K562 (cell line): Measurements from ENCODE around the gene ZNF513. TPM values are rescaled to one million over a fixed set of nuclear protein-coding genes. Genes with fewer than 3 reads are reported as not detected.
A peak's percentile ranks its signal among the peaks of the same experiment; 100 is the strongest.

Source experiments
- ATAC-seq: fragments of 200-7000 bp; cut with Tn5 transposase; 3 replicates; pipeline ENCODE4 v1.9.1; 2020; ENCODE audit warnings: moderate library complexity
- Bru-seq: library from RNA; stranded (reverse); fragments of 400-500 nt; gene quantifications from one replicate; lab custom pipeline; 2021; lab: Mats Ljungman, UMichigan
- BruChase-seq, 2 experiments: library from RNA; stranded (reverse); fragments of 400-500 nt; gene quantifications; one replicate each; lab custom pipeline; 2021; lab: Mats Ljungman, UMichigan
- BruUV-seq: library from RNA; stranded (reverse); fragments of 400-500 nt; replicated peaks from 2 replicates; lab custom pipeline; 2021; lab: Mats Ljungman, UMichigan
- CTCF ChIA-PET: fragments of 300-600 bp; formaldehyde crosslinking; extraction: SDS; loops from one replicate; lab custom pipeline; 2021; ENCODE audit warnings: low intra/inter-chr PET ratio; lab: Yijun Ruan, JAX
- POLR2A ChIA-PET: fragments of 300-600, 350-650 bp; sonication (Branson Sonifier 250); formaldehyde crosslinking; extraction: SDS; loops from one replicate; lab custom pipeline; 2021; ENCODE audit warnings: antibody characterized with exemption, inconsistent platforms; lab: Yijun Ruan, JAX
- DNase-seq, 4 experiments: peaks; one replicate each; pipeline versions ENCODE4 v3.0.0 to v3.0.0-alpha.2; 2011 to 2018; ENCODE audit warnings: low spot score in 3 of 4, mixed read lengths in 3 of 4; ENCODE audit errors: extremely low read depth in 1 of 4
- FAIRE-seq: peaks from 2 replicates; lab custom pipeline; 2011; peaks lifted over from hg19 to GRCh38; lab: Jason Lieb, UNC
- H2AFZ ChIP-seq: 2 replicates; pipeline ENCODE4 v1.6.0; 2011; ENCODE audit warnings: low read depth, low read length, control low read depth, inconsistent platforms
- H3K27ac ChIP-seq: fragments of 200-600 bp; 3 replicates; pipeline ENCODE4 v1.8.0; 2011; ENCODE audit warnings: low read depth, mild to moderate bottlenecking, control low read depth, inconsistent platforms, low read length, moderate library complexity, mixed read lengths; ENCODE audit errors: extremely low read depth
- H3K27me3 ChIP-seq, 2 experiments: fragments of 300-600 bp in 1 of 2; 2 replicates in 1 of 2; 3 replicates in 1 of 2; pipeline versions ENCODE4 v1.6.0 to v1.8.0; 2011; ENCODE audit warnings: inconsistent platforms in 2 of 2, low read length in 2 of 2, mild to moderate bottlenecking in 1 of 2, mixed read lengths in 1 of 2, moderate library complexity in 1 of 2; ENCODE audit not compliant: control insufficient read depth in 2 of 2, insufficient read depth in 2 of 2
- H3K36me3 ChIP-seq: fragments of 300-600 bp; 3 replicates; pipeline ENCODE4 v1.8.0; 2011; ENCODE audit warnings: mild to moderate bottlenecking, low read length, inconsistent platforms; ENCODE audit not compliant: control insufficient read depth, insufficient read depth
- H3K4me1 ChIP-seq, 2 experiments: fragments of 200-600 bp in 1 of 2; replicated peaks in 1 of 2; 2 replicates in 1 of 2; 3 replicates in 1 of 2; pipeline versions ENCODE4 v1.5.1 to v1.8.0; 2011; ENCODE audit warnings: inconsistent platforms in 2 of 2, low read length in 2 of 2, mild to moderate bottlenecking in 1 of 2, mixed read lengths in 1 of 2, moderate library complexity in 1 of 2; ENCODE audit not compliant: control insufficient read depth in 2 of 2, insufficient read depth in 2 of 2
- H3K4me2 ChIP-seq: 2 replicates; pipeline ENCODE4 v1.6.1; 2011; ENCODE audit warnings: low read length, control low read depth, inconsistent platforms, mixed read lengths; ENCODE audit not compliant: insufficient read depth
- H3K4me3 ChIP-seq: fragments of 200-600 bp; sonication (generic), shearing (Covaris generic); 2 replicates; pipeline ENCODE4 v1.5.1; 2016; ENCODE audit warnings: control low read depth, inconsistent platforms
- H3K79me2 ChIP-seq: fragments of 200-600 bp; 3 replicates; pipeline ENCODE4 v1.8.0; 2011; ENCODE audit warnings: low read length, inconsistent platforms; ENCODE audit not compliant: control insufficient read depth, insufficient read depth
- H3K9ac ChIP-seq, 2 experiments: 2 replicates each; pipeline versions ENCODE4 v1.6.0 to v1.6.1; 2011; ENCODE audit warnings: low read depth in 2 of 2, low read length in 2 of 2, control low read depth in 1 of 2, inconsistent platforms in 1 of 2, mild to moderate bottlenecking in 1 of 2, mixed read lengths in 1 of 2; ENCODE audit not compliant: insufficient read depth in 1 of 2
- H3K9me1 ChIP-seq: one replicate; pipeline ENCODE4 v1.6.0; 2011; ENCODE audit warnings: inconsistent platforms, mild to moderate bottlenecking, low read length, moderate library complexity; ENCODE audit not compliant: control insufficient read depth, insufficient read depth
- H3K9me3 ChIP-seq: replicated peaks from 2 replicates; pipeline ENCODE4 v1.5.1; 2011; ENCODE audit warnings: low read depth, low read length, inconsistent platforms; ENCODE audit not compliant: control insufficient read depth, insufficient read depth
- H4K20me1 ChIP-seq: replicated peaks from 2 replicates; pipeline ENCODE4 v1.6.1; 2011; ENCODE audit warnings: low read length, inconsistent platforms, mixed read lengths; ENCODE audit not compliant: control insufficient read depth, insufficient read depth
- ATF4 ChIP-seq: fragments of 450-650 bp; formaldehyde crosslinking; IDR thresholded peaks from 2 replicates; pipeline ENCODE4 v1.4.0; 2022; ENCODE audit warnings: mild to moderate bottlenecking, moderate library complexity
- CUX1 ChIP-seq: fragments of 200-800 bp; sonication (Bioruptor generic); IDR thresholded peaks from 2 replicates; pipeline ENCODE4 v1.6.1; 2016; ENCODE audit warnings: missing genetic modification characterization, missing compliant biosample characterization
- EGR1 ChIP-seq: fragments of 450-650 bp; conservative IDR thresholded peaks from 2 replicates; pipeline ENCODE4 v1.6.1; 2017; ENCODE audit warnings: mild to moderate bottlenecking
- LARP7 ChIP-seq: fragments of 450-650 bp; IDR thresholded peaks from 2 replicates; pipeline ENCODE4 v1.6.1; 2016
- MEF2A ChIP-seq: IDR thresholded peaks from 2 replicates; pipeline ENCODE4 v1.6.1; 2011; ENCODE audit warnings: low read depth, mild to moderate bottlenecking, low read length, moderate library complexity; ENCODE audit not compliant: control insufficient read depth
- NR4A1 ChIP-seq, 2 experiments: fragments of 250-450 bp in 1 of 2; fragments of 450-650 bp in 1 of 2; sonication (Bioruptor Pico) in 1 of 2; IDR thresholded peaks; 2 replicates each; pipeline versions ENCODE4 v1.4.0 to v1.6.1; 2016 to 2020; ENCODE audit warnings: mild to moderate bottlenecking in 2 of 2, missing compliant biosample characterization in 1 of 2, missing genetic modification characterization in 1 of 2, moderate library complexity in 1 of 2
- TCFL5 ChIP-seq: fragments of 250-450 bp; sonication (Bioruptor Pico); conservative IDR thresholded peaks from 2 replicates; pipeline ENCODE4 v1.6.1; 2021; ENCODE audit warnings: mild to moderate bottlenecking, moderate library complexity, matching md5 sums
- WGBS: fragments of 100-300 bp; shearing (Covaris generic); methylation state at CpG from one replicate; pipeline ENCODE4 v1.1.6; 2016; ENCODE audit warnings: low coverage, mixed read lengths; ENCODE audit not compliant: insufficient coverage; ENCODE audit errors: missing lambda C conversion rate; 5-methylcytosine and 5-hydroxymethylcytosine counted together
- in situ Hi-C: fragments of 300-500 bp; cut with MboI; formaldehyde crosslinking; loops from 4 replicates; pipeline ENCODE4 v1.15.0; 2018; ENCODE audit warnings: inconsistent platforms, mixed read lengths
- intact Hi-C: fragments of 100-400 bp; cut with micrococcal nuclease; formaldehyde crosslinking; loops from 2 replicates; pipeline ENCODE4 v1.14.2; 2022
- long read RNA-seq, 3 experiments: library from polyadenylated mRNA in 2 of 3; library from RNA in 1 of 3; unstranded in 2 of 3; stranded (forward) in 1 of 3; transcript quantifications; one replicate each; pipeline ENCODE4 v2.0.0, GENCODE V29; 2019 to 2022
- polyA minus RNA-seq, 3 experiments: library from RNA; depleted of rRNA, polyadenylated mRNA; stranded (reverse); fragments of >200 nt; gene quantifications; 2 replicates each; pipeline ENCODE4 v1.2.3, GENCODE V29; 2011
- polyA plus RNA-seq, 8 experiments: library from polyadenylated mRNA; depleted of rRNA in 4 of 8; stranded (reverse) in 5 of 8; unstranded in 3 of 8; fragments of >200 nt; fragmentation: Nextera tagmentation in 2 of 8; fragmentation: Illumina TruSeq in 1 of 8; extraction: Ambion mirVana in 2 of 8; extraction: Trizol in 1 of 8; gene quantifications; 2 replicates each; pipeline versions ENCODE4 v1.2.1 to v1.2.3, GENCODE V29; 2011 to 2014; ENCODE audit warnings: inconsistent platforms in 1 of 8, missing spikeins in 1 of 8
- total RNA-seq, 7 experiments: library from RNA; depleted of rRNA in 6 of 7; stranded (reverse); fragments of >200 nt in 6 of 7; fragmentation: Illumina TruSeq in 2 of 7; extraction: Trizol in 2 of 7; gene quantifications; 2 replicates each; pipeline versions ENCODE4 v1.2.1 to v1.2.3, GENCODE V29; 2011 to 2021; ENCODE audit warnings: low replicate concordance in 1 of 7

ZNF513 gene
- total RNA-seq (2011; cell fraction: chromatin; rRNA removed; ENCODE audit: low replicate concordance): 4.9 and 15.7 TPM in 2 replicates
- total RNA-seq (2011; cell fraction: nucleolus; rRNA removed): 17.0 and 17.3 TPM in 2 replicates
- 7.1 and 8.9 TPM in 2 replicates for total RNA-seq (2011; cell fraction: nucleoplasm; rRNA removed)
- total RNA-seq (2014; rRNA removed) (6.7 and 8.0 TPM in 2 replicates), total RNA-seq (2014; rRNA removed; fragmentation: Illumina TruSeq; extraction: Trizol) (1.9 and 2.5 TPM in 2 replicates), total RNA-seq (2015; rRNA removed; fragmentation: Illumina TruSeq; extraction: Trizol) (7.1 TPM in 2 replicates), total RNA-seq (2021) (8.5 and 9.9 TPM in 2 replicates), polyA plus RNA-seq (2011; rRNA removed) (4.4 and 6.6 TPM in 2 replicates), polyA plus RNA-seq (2014; fragmentation: Illumina TruSeq; extraction: Trizol) (4.1 and 7.4 TPM in 2 replicates), polyA plus RNA-seq (2014; fragmentation: Nextera tagmentation; extraction: Ambion mirVana) (under 1 TPM; 0.04 to 0.15 TPM), polyA plus RNA-seq (2014; rRNA removed) (9.7 and 13.6 TPM in 2 replicates), polyA minus RNA-seq (2011; rRNA and poly(A)+ RNA removed) (1.9 and 2.3 TPM in 2 replicates), Bru-seq, nascent RNA (percentile 78 among the genes with signal in this experiment), BruChase-seq, experiment 1, labeled RNA remaining after a 2-hour chase (percentile 69 among the genes with signal in this experiment), BruChase-seq, experiment 2, labeled RNA remaining after a 6-hour chase (percentile 73 among the genes with signal in this experiment)
- 10.0 and 15.4 TPM in 2 replicates for polyA plus RNA-seq (2011; cell fraction: cytosol; rRNA removed)
- polyA plus RNA-seq (2011; cell fraction: nucleus; rRNA removed): 19.1 and 33.8 TPM in 2 replicates
- 7.6 and 12.8 TPM in 2 replicates for polyA plus RNA-seq (2012)
- polyA minus RNA-seq (2011; cell fraction: cytosol; rRNA and poly(A)+ RNA removed): 2.7 and 4.6 TPM in 2 replicates
- 9.6 and 10.2 TPM in 2 replicates for polyA minus RNA-seq (2011; cell fraction: nucleus; rRNA and poly(A)+ RNA removed)
- long read RNA-seq, experiment 1, transcript ZNF513-201 (4 exons, 2,139 nt): major isoform, 17 of 37 reads
- long read RNA-seq, experiment 1, partial matches to known transcripts: 12 of 37 reads
- long read RNA-seq, experiment 1, other reads (novel, unspliced or antisense): 7 of 37 reads
- long read RNA-seq, experiment 2, partial matches to known transcripts: 6 of 12 reads
- long read RNA-seq, experiment 2, other reads (novel, unspliced or antisense): 3 of 12 reads
- long read RNA-seq, experiment 3: 0 reads

- peak within 1 kb of the TSS; percentile 92 for H3K27ac ChIP-seq
- CTCF ChIA-PET: no interaction called here
- peaks cover 16% of the 10 kb centered on the region; the same call in 2 of the 3 replicates for H3K79me2 ChIP-seq
- DNase-seq: peak; percentile 90 to 97 (median 92)
- POLR2A ChIA-PET: interaction anchor here (0.6 to 4.3 kb wide), 10 partner anchors 8 to 299 kb away, joined by 3 to 41 read pairs (median 4); partner anchors contain the start of genes EIF2B4, GTF3C2, PPM1G and SNX17
- H3K9ac ChIP-seq: peak within 1 kb of the TSS; percentile 83 to 94
- H3K36me3 ChIP-seq: peaks cover 81% of the 10 kb centered on the region
- H3K4me2 ChIP-seq: peak within 1 kb of the TSS; percentile 95
- peak; percentile 96 for FAIRE-seq
- H3K9me3 ChIP-seq: no peaks in the 10 kb centered on the region
- peak within 1 kb of the TSS; percentile 84 for H3K4me3 ChIP-seq
- peak within 1 kb of the TSS; percentile 81 for H2AFZ ChIP-seq
- no peaks in the 10 kb centered on the region for H3K27me3 ChIP-seq
- intact Hi-C loops (no loop called here), in situ Hi-C loops (no loop called here)
- no TSS peak for BruUV-seq
- H4K20me1 ChIP-seq: no peaks in the 10 kb centered on the region
- WGBS: 14% methylated on average over 65 of the region's 67 CpGs
- H3K4me1 ChIP-seq: peaks cover 7 to 38% of the 10 kb centered on the region in 2 experiments
- ATAC-seq: peak; percentile 94
- H3K9me1 ChIP-seq: no peaks in the 10 kb centered on the region
- TF ChIP-seq LARP7 (0 out of 2 replicates have a peak, but pooled peaks have one; percentile 70), CUX1 (peak; percentile 57; the same call in 1 of the 2 replicates), ATF4 (CRISPR knock-in tag) (peak; percentile 53), EGR1 (0 out of 2 replicates have a peak, but pooled peaks have one; percentile 25), NR4A1 (CRISPR knock-in tag; IDR thresholded peaks at IDR 0.05) (peak; percentile 83; the same call in 1 of the 2 replicates), NR4A1 (tag; IDR thresholded peaks at IDR 0.05) (0 out of 2 replicates have a peak, but pooled peaks have one; percentile 50), MEF2A (no peak), TCFL5 (CRISPR knock-in tag) (no peak)
Measured at GRCh38 chr2:27380626-27381545, at the start of gene ZNF513. Gene ZNF513 (minus strand): TSS chr2:27380734. CDS start chr2:27380526, 208 bp downstream.
